SU-DHL-6 (cell line): ENCODE measurements around the gene UBE2E2.

Source experiments
- H2AFZ ChIP-seq: fragments of 200-600 bp; sonication (generic); 2 replicates; pipeline ENCODE4 v1.6.1; 2014; ENCODE audit warnings: low read depth, mild to moderate bottlenecking, moderate library complexity, mixed read lengths, antibody characterized with exemption, low read length; ENCODE audit not compliant: severe bottlenecking
- H3F3A ChIP-seq: fragments of 200-600 bp; shearing (Covaris generic); 2 replicates; pipeline ENCODE4 v1.6.0; 2016; ENCODE audit warnings: antibody characterized with exemption, mild to moderate bottlenecking; ENCODE audit not compliant: insufficient read depth
- H3K27ac ChIP-seq: fragments of 200-600 bp; sonication (generic); 2 replicates; pipeline ENCODE4 v1.5.1; 2016; ENCODE audit warnings: low read depth, mild to moderate bottlenecking, low read length, moderate library complexity, mixed read lengths
- H3K27me3 ChIP-seq: fragments of 200-600 bp; sonication (generic), shearing (Covaris generic); 2 replicates; pipeline ENCODE4 v1.6.0; 2014; ENCODE audit warnings: mild to moderate bottlenecking, low read length
- H3K36me3 ChIP-seq: fragments of 200-600 bp; sonication (generic); 2 replicates; pipeline ENCODE4 v1.6.1; 2014; ENCODE audit warnings: mild to moderate bottlenecking, low read length, mixed read lengths
- H3K4me2 ChIP-seq: fragments of 300-600, 200-600 bp; shearing (Covaris generic), sonication (generic); 2 replicates; pipeline ENCODE4 v1.6.0; 2014; ENCODE audit warnings: low read length, low read depth, mild to moderate bottlenecking; ENCODE audit not compliant: poor library complexity, severe bottlenecking
- H3K4me3 ChIP-seq: fragments of 200-600 bp; sonication (generic); 2 replicates; pipeline ENCODE4 v1.5.1; 2014; ENCODE audit warnings: antibody characterized with exemption, low read length, mild to moderate bottlenecking, mixed read lengths; ENCODE audit not compliant: insufficient read depth, poor library complexity, severe bottlenecking
- H3K79me2 ChIP-seq: fragments of 200-600 bp; sonication (generic); 2 replicates; pipeline ENCODE4 v1.6.1; 2014; ENCODE audit warnings: mild to moderate bottlenecking, low read length, moderate library complexity; ENCODE audit not compliant: insufficient read depth
- H3K9ac ChIP-seq: fragments of 200-600 bp; sonication (generic); 2 replicates; pipeline ENCODE4 v1.7.0; 2014; ENCODE audit warnings: mild to moderate bottlenecking, low read length
- H3K9me2 ChIP-seq: fragments of 200-600 bp; sonication (generic); replicated peaks from 2 replicates; pipeline ENCODE4 v1.6.1; 2014; ENCODE audit warnings: low read length; ENCODE audit not compliant: insufficient read depth
- H3K9me3 ChIP-seq: fragments of 200-600 bp; sonication (generic); 2 replicates; pipeline ENCODE4 v1.6.1; 2014; ENCODE audit warnings: low read length, mixed read lengths; ENCODE audit not compliant: insufficient read depth
- H4K20me1 ChIP-seq: fragments of 200-600 bp; sonication (generic); 2 replicates; pipeline ENCODE4 v1.6.1; 2014; ENCODE audit warnings: low read depth, mild to moderate bottlenecking, antibody characterized with exemption, low read length, moderate library complexity, mixed read lengths
- EZH2phosphoT487 ChIP-seq: fragments of 200-600 bp; sonication (generic), shearing (Covaris generic); conservative IDR thresholded peaks from 2 replicates; pipeline ENCODE4 v1.6.1; 2018; ENCODE audit warnings: mild to moderate bottlenecking, antibody characterized with exemption, low read length, moderate library complexity, mixed read lengths
- TF ChIP-seq, protein P1 (sequence below): fragments of 200-600 bp; sonication (generic); IDR thresholded peaks from one replicate; pipeline ENCODE4 v1.5.1; 2017; ENCODE audit warnings: antibody characterized with exemption, mild to moderate bottlenecking, low read length, moderate library complexity; ENCODE audit not compliant: insufficient read depth, poor library complexity, severe bottlenecking

Gene UBE2E2

DNA sequence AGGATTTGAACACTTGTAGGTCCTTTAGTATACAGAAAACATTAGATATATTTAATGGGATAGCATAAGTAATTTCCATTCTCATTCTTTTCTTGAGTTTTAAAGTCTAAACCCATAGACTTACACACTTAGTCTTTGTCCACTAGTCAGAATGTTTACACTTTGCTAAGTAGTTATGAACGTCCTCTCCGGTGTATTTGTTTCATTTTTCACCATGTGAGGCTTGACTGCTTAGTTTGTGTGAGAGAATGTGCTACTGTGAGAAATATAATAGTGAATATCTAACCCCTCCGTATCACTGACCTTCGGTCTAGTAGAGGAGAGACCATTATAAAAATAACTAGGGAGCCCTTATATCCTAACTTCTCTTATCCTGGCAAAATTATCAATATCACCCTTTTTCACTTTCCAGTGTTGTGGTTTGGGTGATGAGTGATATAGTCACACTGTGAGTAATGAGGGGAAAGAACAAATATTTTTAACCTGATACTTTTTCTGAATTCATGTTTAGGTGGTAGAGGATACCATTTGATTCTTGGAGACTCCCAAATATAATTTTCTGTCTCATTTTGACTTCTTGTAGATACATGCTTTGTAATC, 122.4 kb downstream of the UBE2E2 start:
- no peaks in the 10 kb centered on the region for H3K9me3 ChIP-seq
- peak overlapping the region; percentile 27 for H3K4me3 ChIP-seq
- peak overlapping the region; percentile 87 for H3K4me2 ChIP-seq
- H3K36me3 ChIP-seq: no peaks in the 10 kb centered on the region
- H3K9ac ChIP-seq: peak overlapping the region; percentile 16
- H3F3A ChIP-seq: peaks cover 7% of the 10 kb centered on the region; the same call in 1 of the 2 replicates
- no peak for TF ChIP-seq EZH2phosphoT487
- TF ChIP-seq, protein P1, sequence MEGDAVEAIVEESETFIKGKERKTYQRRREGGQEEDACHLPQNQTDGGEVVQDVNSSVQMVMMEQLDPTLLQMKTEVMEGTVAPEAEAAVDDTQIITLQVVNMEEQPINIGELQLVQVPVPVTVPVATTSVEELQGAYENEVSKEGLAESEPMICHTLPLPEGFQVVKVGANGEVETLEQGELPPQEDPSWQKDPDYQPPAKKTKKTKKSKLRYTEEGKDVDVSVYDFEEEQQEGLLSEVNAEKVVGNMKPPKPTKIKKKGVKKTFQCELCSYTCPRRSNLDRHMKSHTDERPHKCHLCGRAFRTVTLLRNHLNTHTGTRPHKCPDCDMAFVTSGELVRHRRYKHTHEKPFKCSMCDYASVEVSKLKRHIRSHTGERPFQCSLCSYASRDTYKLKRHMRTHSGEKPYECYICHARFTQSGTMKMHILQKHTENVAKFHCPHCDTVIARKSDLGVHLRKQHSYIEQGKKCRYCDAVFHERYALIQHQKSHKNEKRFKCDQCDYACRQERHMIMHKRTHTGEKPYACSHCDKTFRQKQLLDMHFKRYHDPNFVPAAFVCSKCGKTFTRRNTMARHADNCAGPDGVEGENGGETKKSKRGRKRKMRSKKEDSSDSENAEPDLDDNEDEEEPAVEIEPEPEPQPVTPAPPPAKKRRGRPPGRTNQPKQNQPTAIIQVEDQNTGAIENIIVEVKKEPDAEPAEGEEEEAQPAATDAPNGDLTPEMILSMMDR: no peak
- no peak overlapping the region for H2AFZ ChIP-seq
- H3K79me2 ChIP-seq: peaks cover 5% of the 10 kb centered on the region; the same call in 1 of the 2 replicates
- H3K27ac ChIP-seq: peak overlapping the region; percentile 59
- no peaks in the 10 kb centered on the region for H4K20me1 ChIP-seq
- H3K9me2 ChIP-seq: no peaks in the 10 kb centered on the region
- H3K27me3 ChIP-seq: no peaks in the 10 kb centered on the region

DNA sequence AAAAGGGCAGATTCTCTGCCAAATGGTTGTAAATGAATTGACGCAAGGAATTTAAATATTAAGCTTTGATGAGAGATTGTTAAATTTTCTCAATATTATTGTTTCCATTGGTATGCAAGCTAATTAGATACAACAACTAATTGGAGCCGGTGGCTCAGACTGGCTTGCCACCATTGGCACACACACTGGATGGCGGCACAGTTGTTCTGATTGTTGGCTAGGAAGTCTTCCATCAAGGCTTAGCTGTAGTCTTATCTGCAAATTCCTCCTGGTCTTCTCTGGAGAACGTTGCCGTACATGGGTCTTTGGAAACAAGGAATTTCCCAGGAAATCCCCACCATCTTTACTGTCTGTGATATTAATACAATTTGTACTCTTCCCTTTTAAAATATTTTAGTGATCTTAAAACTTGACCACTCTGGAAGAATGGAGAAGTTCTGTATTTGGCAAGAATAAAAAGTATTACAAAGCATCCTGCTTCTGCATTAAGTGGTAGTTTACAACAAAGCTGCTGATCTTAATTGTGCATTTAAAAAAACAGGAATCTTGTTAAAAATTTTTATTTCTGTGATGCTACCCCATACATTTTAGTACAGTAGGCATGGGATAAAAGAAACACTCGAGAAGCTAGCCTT, 126.5 kb downstream of the UBE2E2 start:
- Histone ChIP-seq H3K79me2 (peaks cover 5% of the 10 kb centered on the region; the same call in 1 of the 2 replicates), H3K9ac (no peak overlapping the region), H2AFZ (no peak overlapping the region), H3K9me3 (no peaks in the 10 kb centered on the region), H4K20me1 (no peaks in the 10 kb centered on the region), H3K4me3 (no peak overlapping the region), H3F3A (no peaks in the 10 kb centered on the region), H3K27me3 (no peaks in the 10 kb centered on the region), H3K9me2 (no peaks in the 10 kb centered on the region), H3K36me3 (no peaks in the 10 kb centered on the region), H3K4me2 (no peak overlapping the region), H3K27ac (no peak overlapping the region)
- TF ChIP-seq, protein P1: no peak
- no peak for TF ChIP-seq EZH2phosphoT487

DNA sequence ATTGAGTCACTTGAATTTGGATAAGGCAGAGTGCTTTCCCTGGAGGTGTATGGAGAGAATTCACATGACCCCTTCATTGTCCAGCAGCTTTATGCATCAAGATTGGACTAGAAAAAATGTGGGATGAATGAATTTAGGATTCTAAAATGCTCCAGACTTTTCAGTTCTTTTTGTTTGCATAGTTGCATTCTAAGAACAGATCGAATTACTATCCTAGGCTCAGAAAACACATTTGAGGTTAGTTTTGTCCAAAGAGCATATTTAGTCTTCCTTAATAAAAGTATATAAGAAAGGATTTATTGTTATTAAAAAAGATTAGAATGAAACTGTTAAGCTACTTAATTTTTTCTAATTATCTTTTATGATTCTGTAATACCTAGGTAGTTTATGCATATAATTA, 127.4 kb downstream of the UBE2E2 start:
- TF ChIP-seq EZH2phosphoT487: no peak
- TF ChIP-seq, protein P1: no peak
- Histone ChIP-seq H3K4me2 (no peak overlapping the region), H3K9me2 (no peaks in the 10 kb centered on the region), H2AFZ (no peak overlapping the region), H3F3A (no peaks in the 10 kb centered on the region), H3K9ac (no peak overlapping the region), H3K9me3 (no peaks in the 10 kb centered on the region), H4K20me1 (no peaks in the 10 kb centered on the region), H3K36me3 (no peaks in the 10 kb centered on the region), H3K27me3 (no peaks in the 10 kb centered on the region), H3K79me2 (peaks cover 2% of the 10 kb centered on the region; the same call in 1 of the 2 replicates), H3K27ac (no peak overlapping the region), H3K4me3 (no peak overlapping the region)
